ENCODE measurements around the gene COL2A1.

GRCh38 chr12:48045061-48045846, 41.0 kb upstream of the COL2A1 start:
- TF ChIP-seq CREB1 (IDR thresholded peaks at IDR 0.05): no peak
- no peak for TF ChIP-seq CREB1 (CRISPR knock-in tag; IDR thresholded peaks at IDR 0.05)
- TF ChIP-seq CBX5 (IDR thresholded peaks at IDR 0.05; ENCODE audit: borderline replicate concordance, low read depth): no peak
- TF ChIP-seq TRIM24 (IDR thresholded peaks at IDR 0.05): no peak
- TF ChIP-seq E2F3 (CRISPR knock-in tag; IDR thresholded peaks at IDR 0.05): no peak
- TF ChIP-seq LARP7 (IDR thresholded peaks at IDR 0.05): no peak
- no peak for TF ChIP-seq CREB3 (tag; conservative IDR thresholded peaks at IDR 0.05; ENCODE audit: low read depth)
- no peak for TF ChIP-seq ZNF354B (CRISPR knock-in tag; IDR thresholded peaks at IDR 0.05)
- TF ChIP-seq TCF7L2 (IDR thresholded peaks at IDR 0.05; ENCODE audit: low read depth, low read length): no peak
- TF ChIP-seq CTCF (IDR thresholded peaks at IDR 0.05 in 2 of 3, conservative IDR thresholded peaks at IDR 0.05 in 1 of 3; ENCODE audit: insufficient read depth in 2 of 3, low read depth in 1 of 3, low read length in 3 of 3): no peak
- no peak for TF ChIP-seq TFAM (CRISPR knock-in tag; conservative IDR thresholded peaks at IDR 0.05)
- TF ChIP-seq ILF3 (IDR thresholded peaks at IDR 0.05; ENCODE audit: borderline replicate concordance): no peak
- no peak for TF ChIP-seq CHD2 (IDR thresholded peaks at IDR 0.05; ENCODE audit: low read depth, low read length)
- no peak for TF ChIP-seq FOS (IDR thresholded peaks at IDR 0.05; ENCODE audit: extremely low read depth, insufficient read length)
